ENCODE data around the gene PLCXD1. TPM values are rescaled to one million over a fixed set of nuclear protein-coding genes. Genes with fewer than 3 reads are reported as not detected.

The PLCXD1 gene
- total RNA-seq, 1 donor = 8.2 TPM

Other genes starting within 250 kb of the PLCXD1 start
- 25.5 and 39.6 TPM in 2 replicates for gene GTPBP6, start 37.4 kb downstream of the PLCXD1 start, total RNA-seq
- 9.1 and 15.1 TPM in 2 replicates for gene PPP2R3B, start 105.5 kb downstream of the PLCXD1 start, total RNA-seq

All from fibroblast of villous mesenchyme (primary cell).